SU-DHL-6 (cell line): ENCODE results near the gene IKBKE.

Experiments used
- CTCF ChIP-seq: fragments of 200-600 bp; sonication (generic); IDR thresholded peaks from one replicate; pipeline ENCODE4 v1.5.1; 2017; ENCODE audit warnings: antibody characterized with exemption, mild to moderate bottlenecking, low read length, moderate library complexity; ENCODE audit not compliant: insufficient read depth, poor library complexity, severe bottlenecking
- EZH2phosphoT487 ChIP-seq: fragments of 200-600 bp; sonication (generic), shearing (Covaris generic); conservative IDR thresholded peaks from 2 replicates; pipeline ENCODE4 v1.6.1; 2018; ENCODE audit warnings: mild to moderate bottlenecking, antibody characterized with exemption, low read length, moderate library complexity, mixed read lengths

GRCh38 chr1:206497774-206498173 is 27.5 kb downstream of the IKBKE start:
- TF ChIP-seq CTCF, result no peak
- TF ChIP-seq EZH2phosphoT487, result no peak
